Smooth muscle cell (in vitro differentiated cells): ENCODE data around the gene SPESP1. TPM values are rescaled to one million over a fixed set of nuclear protein-coding genes. Genes with fewer than 3 reads are reported as not detected.
A peak's percentile ranks its signal among the peaks of the same experiment; 100 is the strongest.

ENCODE experiments used
- DNase-seq: peaks from one replicate; lab custom pipeline; 2025; ENCODE audit not compliant: unreplicated experiment; lab: John Stamatoyannopoulos, UW
- H2AFZ ChIP-seq: fragments of 200-600 bp; sonication (generic); 2 replicates; pipeline ENCODE4 v1.6.0; 2016; ENCODE audit warnings: antibody characterized with exemption, low read depth, mild to moderate bottlenecking
- H3F3A ChIP-seq: fragments of 200-600 bp; sonication (generic); 2 replicates; pipeline ENCODE4 v1.6.0; 2017; ENCODE audit warnings: antibody characterized with exemption, low read depth
- H3K27ac ChIP-seq: fragments of 200-600 bp; sonication (generic); 2 replicates; pipeline ENCODE4 v1.5.1; 2016; ENCODE audit warnings: low read depth, mild to moderate bottlenecking
- H3K27me3 ChIP-seq: fragments of 200-600 bp; sonication (generic); 2 replicates; pipeline ENCODE4 v1.6.1; 2016; ENCODE audit warnings: low read depth, mild to moderate bottlenecking
- H3K36me3 ChIP-seq: fragments of 200-600 bp; sonication (generic); 2 replicates; pipeline ENCODE4 v1.5.1; 2016; ENCODE audit warnings: low read depth
- H3K4me1 ChIP-seq: fragments of 200-600 bp; sonication (generic); 2 replicates; pipeline ENCODE4 v1.5.1; 2016; ENCODE audit warnings: low read depth
- H3K4me2 ChIP-seq: fragments of 200-600 bp; sonication (generic); 2 replicates; pipeline ENCODE4 v1.6.0; 2016; ENCODE audit warnings: mild to moderate bottlenecking
- H3K4me3 ChIP-seq: fragments of 200-600 bp; sonication (generic); 2 replicates; pipeline ENCODE4 v1.5.1; 2016; ENCODE audit warnings: mild to moderate bottlenecking
- H3K79me2 ChIP-seq: fragments of 200-600 bp; sonication (generic); 2 replicates; pipeline ENCODE4 v1.6.0; 2016; ENCODE audit warnings: low read depth, mild to moderate bottlenecking
- H3K9ac ChIP-seq: fragments of 200-600 bp; sonication (generic); 2 replicates; pipeline ENCODE4 v1.6.0; 2016; ENCODE audit warnings: low read depth
- H3K9me3 ChIP-seq: fragments of 200-600 bp; sonication (generic); replicated peaks from 2 replicates; pipeline ENCODE4 v1.5.1; 2016; ENCODE audit warnings: low read depth
- H4K20me1 ChIP-seq: fragments of 200-600 bp; sonication (generic); 2 replicates; pipeline ENCODE4 v1.6.0; 2016; ENCODE audit warnings: low read depth
- CTCF ChIP-seq: fragments of 200-600 bp; sonication (generic); IDR thresholded peaks from 2 replicates; pipeline ENCODE4 v1.5.1; 2017; ENCODE audit warnings: borderline replicate concordance, mild to moderate bottlenecking, antibody characterized with exemption; ENCODE audit not compliant: insufficient read depth, poor library complexity, severe bottlenecking
- WGBS: methylation state at CpG from one replicate; pipeline ENCODE4 v1.1.7; 2016; ENCODE audit warnings: low lambda C conversion rate; 5-methylcytosine and 5-hydroxymethylcytosine counted together
- polyA plus RNA-seq: library from polyadenylated mRNA; unstranded; fragments of >200 nt; fragmentation: Nextera tagmentation; extraction: Ambion mirVana; gene quantifications from 2 replicates; pipeline ENCODE4 v1.2.1, GENCODE V29; 2016
- total RNA-seq: library from RNA; depleted of rRNA; stranded (reverse); fragments of >200 nt; gene quantifications from 2 replicates; pipeline ENCODE4 v1.2.3, GENCODE V29; 2014

SPESP1 gene
- total RNA-seq (not detected in 2 replicates), polyA plus RNA-seq (not detected in 2 replicates)

GRCh38 chr15:68930268-68931022 lies at the start of gene SPESP1:
SPESP1 (plus strand) TSS chr15:68930525; CDS start chr15:68930654, 129 bp downstream.
- H3K4me1 ChIP-seq = no peaks in the 10 kb centered on the region
- H3F3A ChIP-seq = no peaks in the 10 kb centered on the region
- WGBS = 97% methylated on average over 72 of the region's 72 CpGs
- H3K4me3 ChIP-seq = no peak within 1 kb of the TSS
- H3K79me2 ChIP-seq = no peaks in the 10 kb centered on the region
- no peak within 1 kb of the TSS for H2AFZ ChIP-seq
- H4K20me1 ChIP-seq = no peaks in the 10 kb centered on the region
- H3K9me3 ChIP-seq = no peaks in the 10 kb centered on the region
- H3K27ac ChIP-seq = no peak within 1 kb of the TSS
- TF ChIP-seq CTCF = no peak
- no peak for DNase-seq
- no peak within 1 kb of the TSS for H3K9ac ChIP-seq
- no peak within 1 kb of the TSS for H3K4me2 ChIP-seq
- H3K27me3 ChIP-seq = no peaks in the 10 kb centered on the region
- no peaks in the 10 kb centered on the region for H3K36me3 ChIP-seq

- no peak overlapping the region for H2AFZ ChIP-seq
- no peaks in the 10 kb centered on the region for H3K79me2 ChIP-seq
- no peaks in the 10 kb centered on the region for H3K27me3 ChIP-seq
- H3K4me3 ChIP-seq = no peak overlapping the region
- no peak for DNase-seq
- H3K4me2 ChIP-seq = peak overlapping the region; percentile 34
- H3K9ac ChIP-seq = no peak overlapping the region
- 29% methylated on average over 6 of the region's 6 CpGs for WGBS
- H4K20me1 ChIP-seq = no peaks in the 10 kb centered on the region
- no peaks in the 10 kb centered on the region for H3K9me3 ChIP-seq
- no peak for TF ChIP-seq CTCF
- no peaks in the 10 kb centered on the region for H3K36me3 ChIP-seq
- H3K4me1 ChIP-seq = no peaks in the 10 kb centered on the region
- no peaks in the 10 kb centered on the region for H3F3A ChIP-seq
- no peak overlapping the region for H3K27ac ChIP-seq
Observed at GRCh38 chr15:68885070-68885469, 45.3 kb upstream of the SPESP1 start.

- TF ChIP-seq CTCF = no peak
- Histone ChIP-seq H3K4me2 (no peak overlapping the region), H3K36me3 (no peaks in the 10 kb centered on the region), H3K9ac (no peak overlapping the region), H3K27ac (no peak overlapping the region), H3K4me3 (no peak overlapping the region), H3K9me3 (no peaks in the 10 kb centered on the region), H3F3A (no peaks in the 10 kb centered on the region), H3K4me1 (no peaks in the 10 kb centered on the region), H4K20me1 (no peaks in the 10 kb centered on the region), H2AFZ (no peak overlapping the region), H3K79me2 (no peaks in the 10 kb centered on the region), H3K27me3 (no peaks in the 10 kb centered on the region)
- WGBS = 84% methylated on average over 3 of the region's 3 CpGs
- DNase-seq = no peak
Observed at GRCh38 chr15:68887120-68887519, 43.2 kb upstream of the SPESP1 start.

GRCh38 chr15:68887819-68888218 lies 42.5 kb upstream of the SPESP1 start:
- Histone ChIP-seq H2AFZ (no peak overlapping the region), H3K9ac (no peak overlapping the region), H3K4me3 (no peak overlapping the region), H3F3A (no peaks in the 10 kb centered on the region), H3K36me3 (no peaks in the 10 kb centered on the region), H3K4me1 (no peaks in the 10 kb centered on the region), H3K27me3 (no peaks in the 10 kb centered on the region), H4K20me1 (no peaks in the 10 kb centered on the region), H3K9me3 (no peaks in the 10 kb centered on the region), H3K4me2 (no peak overlapping the region), H3K27ac (no peak overlapping the region), H3K79me2 (no peaks in the 10 kb centered on the region)
- TF ChIP-seq CTCF = no peak
- WGBS = 89% methylated on average over 8 of the region's 8 CpGs
- no peak for DNase-seq
